Panc1 (cell line): ENCODE measurements around the gene MINDY4. TPM values are rescaled to one million over a fixed set of nuclear protein-coding genes. Genes with fewer than 3 reads are reported as not detected.

ENCODE experiments used
- ATAC-seq: fragments of 200-7000 bp; cut with Tn5 transposase; 2 replicates; pipeline ENCODE4 v1.9.1; 2020; ENCODE audit warnings: mild to moderate bottlenecking, moderate library complexity
- BruUV-seq: library from RNA; stranded (reverse); fragments of 400-500 nt; replicated peaks from 2 replicates; lab custom pipeline; 2021; lab: Mats Ljungman, UMichigan
- CTCF ChIA-PET: fragments of 300-600 bp; sonication (Branson Sonifier 250); formaldehyde crosslinking; loops from one replicate; lab custom pipeline; 2022; ENCODE audit warnings: antibody characterized with exemption; lab: Charles Lee
- POLR2A ChIA-PET: fragments of 300-600 bp; sonication (Branson Sonifier 250); formaldehyde crosslinking; loops from one replicate; lab custom pipeline; 2022; ENCODE audit warnings: antibody characterized with exemption; lab: Charles Lee
- DNase-seq: peaks from one replicate; pipeline ENCODE4 v3.0.0-alpha.2; 2010; ENCODE audit warnings: low read depth, low spot score
- H3K27ac ChIP-seq: 2 replicates; pipeline ENCODE4 v1.5.1; 2011; ENCODE audit warnings: mild to moderate bottlenecking, low read length, inconsistent platforms
- H3K27me3 ChIP-seq: fragments of 200-500 bp; sonication (Bioruptor generic); 2 replicates; pipeline ENCODE4 v1.6.0; 2014; ENCODE audit warnings: low read length, inconsistent platforms; ENCODE audit not compliant: control insufficient read depth, insufficient read depth
- H3K36me3 ChIP-seq: fragments of 200-500 bp; sonication (Bioruptor generic); 2 replicates; pipeline ENCODE4 v1.5.1; 2014; ENCODE audit warnings: inconsistent platforms, mild to moderate bottlenecking, low read length, moderate library complexity; ENCODE audit not compliant: control insufficient read depth, insufficient read depth
- H3K4me1 ChIP-seq: 2 replicates; pipeline ENCODE4 v1.5.1; 2011; ENCODE audit warnings: inconsistent platforms, mild to moderate bottlenecking, low read length, moderate library complexity; ENCODE audit not compliant: control insufficient read depth, insufficient read depth
- H3K4me3 ChIP-seq, 2 experiments: 2 replicates each; pipeline ENCODE4 v1.5.1; 2011 to 2012; ENCODE audit warnings: low read depth in 2 of 2, low read length in 2 of 2, mild to moderate bottlenecking in 2 of 2, inconsistent platforms in 1 of 2, moderate library complexity in 1 of 2
- H3K9me3 ChIP-seq: fragments of 200-500 bp; sonication (Bioruptor generic); 2 replicates; pipeline ENCODE4 v1.5.1; 2014; ENCODE audit warnings: low read depth, mild to moderate bottlenecking, inconsistent platforms, low read length, moderate library complexity; ENCODE audit not compliant: control insufficient read depth, insufficient read depth
- POLR2AphosphoS5 ChIP-seq: IDR thresholded peaks from 2 replicates; pipeline ENCODE4 v1.6.1; 2012; ENCODE audit warnings: mild to moderate bottlenecking, low read depth, low read length, moderate library complexity
- SIN3A ChIP-seq: IDR thresholded peaks from 2 replicates; pipeline ENCODE4 v1.6.1; 2012; ENCODE audit warnings: low read depth, mild to moderate bottlenecking, low read length, moderate library complexity, borderline replicate concordance; ENCODE audit not compliant: insufficient read depth
- TCF7L2 ChIP-seq: IDR thresholded peaks from 2 replicates; pipeline ENCODE4 v1.6.1; 2011; ENCODE audit warnings: mild to moderate bottlenecking, low read depth, low read length, inconsistent platforms
- in situ Hi-C: cut with HindIII; loops from 2 replicates; pipeline ENCODE4 v1.10.0; 2016; ENCODE audit warnings: low sequenced_read_pairs, low pct_unique_long_range_greater_than_20kb
- intact Hi-C: fragments of 100-400 bp; cut with micrococcal nuclease; formaldehyde crosslinking; loops from one replicate; pipeline ENCODE4 v1.10.0; 2022; ENCODE audit not compliant: unreplicated experiment
- total RNA-seq: library from RNA; stranded (reverse); gene quantifications from one replicate; pipeline ENCODE4 v1.2.1, GENCODE V29; 2021; ENCODE audit not compliant: unreplicated experiment
- TF ChIP-seq, protein P1 (sequence below), 2 experiments: IDR thresholded peaks; 2 replicates each; pipeline ENCODE4 v1.6.1; 2011 to 2012; ENCODE audit warnings: low read depth in 2 of 2, control low read depth in 1 of 2, low read length in 1 of 2, mild to moderate bottlenecking in 1 of 2, moderate library complexity in 1 of 2; ENCODE audit not compliant: insufficient read depth in 1 of 2
- TF ChIP-seq, protein P2 (sequence below): fragments of 450-650 bp; IDR thresholded peaks from 2 replicates; pipeline ENCODE4 v1.5.1; 2017; ENCODE audit warnings: mild to moderate bottlenecking

MINDY4 gene
- total RNA-seq, 1 experiment from 2014 or later, result 6.2 TPM

DNA sequence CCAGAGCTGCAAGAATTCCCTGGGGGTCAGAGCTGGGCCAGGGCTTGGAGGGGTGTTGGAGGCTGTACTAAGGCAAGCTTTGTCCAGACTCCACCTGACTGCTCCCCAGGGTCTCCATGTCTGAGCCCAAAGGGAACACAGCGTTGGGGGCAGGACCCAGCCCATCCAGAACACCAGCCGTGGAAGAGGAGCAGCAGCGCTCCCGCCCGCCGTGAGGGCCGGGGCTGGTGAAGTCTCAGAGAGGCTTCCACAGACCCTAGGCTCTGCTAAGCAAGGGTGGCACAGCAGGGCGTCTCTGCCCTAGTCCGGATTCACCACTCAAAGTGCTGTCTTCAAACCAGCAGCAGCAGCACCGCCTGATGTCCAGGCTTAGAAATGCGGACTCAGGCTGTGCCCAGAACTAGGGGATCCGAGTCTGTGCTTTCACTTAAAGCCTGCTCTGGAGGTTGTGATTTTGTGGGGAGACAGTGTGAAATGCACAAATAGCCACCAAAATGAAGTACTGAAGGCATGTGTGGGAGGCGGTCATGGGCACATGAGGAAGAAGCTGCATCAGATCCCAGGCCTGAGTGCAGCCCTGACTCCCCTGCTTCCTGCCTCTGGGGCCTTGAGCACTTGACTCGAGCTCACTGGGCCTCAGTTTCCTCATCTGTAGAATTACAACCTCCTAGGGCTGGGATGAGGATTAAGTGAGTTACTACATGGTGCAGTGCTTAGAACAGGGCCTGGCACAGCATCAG, 123.8 kb downstream of the MINDY4 start:
- Histone ChIP-seq H3K4me1 (peaks cover 13% of the 10 kb centered on the region), H3K9me3 (no peaks in the 10 kb centered on the region), H3K27ac (no peak overlapping the region), H3K4me3 (no peak overlapping the region), H3K36me3 (no peaks in the 10 kb centered on the region), H3K27me3 (no peaks in the 10 kb centered on the region; the same call in 1 of the 2 replicates)
- ATAC-seq (peak; percentile 31; the same call in 1 of the 2 replicates), DNase-seq (no peak)
- POLR2A ChIA-PET, result no interaction called here
- intact Hi-C loops (no loop called here), in situ Hi-C loops (no loop called here)
- no TSS peak for BruUV-seq
- CTCF ChIA-PET, result no interaction called here
- TF ChIP-seq SIN3A (no peak), POLR2AphosphoS5 (no peak)
- TF ChIP-seq, protein P1, sequence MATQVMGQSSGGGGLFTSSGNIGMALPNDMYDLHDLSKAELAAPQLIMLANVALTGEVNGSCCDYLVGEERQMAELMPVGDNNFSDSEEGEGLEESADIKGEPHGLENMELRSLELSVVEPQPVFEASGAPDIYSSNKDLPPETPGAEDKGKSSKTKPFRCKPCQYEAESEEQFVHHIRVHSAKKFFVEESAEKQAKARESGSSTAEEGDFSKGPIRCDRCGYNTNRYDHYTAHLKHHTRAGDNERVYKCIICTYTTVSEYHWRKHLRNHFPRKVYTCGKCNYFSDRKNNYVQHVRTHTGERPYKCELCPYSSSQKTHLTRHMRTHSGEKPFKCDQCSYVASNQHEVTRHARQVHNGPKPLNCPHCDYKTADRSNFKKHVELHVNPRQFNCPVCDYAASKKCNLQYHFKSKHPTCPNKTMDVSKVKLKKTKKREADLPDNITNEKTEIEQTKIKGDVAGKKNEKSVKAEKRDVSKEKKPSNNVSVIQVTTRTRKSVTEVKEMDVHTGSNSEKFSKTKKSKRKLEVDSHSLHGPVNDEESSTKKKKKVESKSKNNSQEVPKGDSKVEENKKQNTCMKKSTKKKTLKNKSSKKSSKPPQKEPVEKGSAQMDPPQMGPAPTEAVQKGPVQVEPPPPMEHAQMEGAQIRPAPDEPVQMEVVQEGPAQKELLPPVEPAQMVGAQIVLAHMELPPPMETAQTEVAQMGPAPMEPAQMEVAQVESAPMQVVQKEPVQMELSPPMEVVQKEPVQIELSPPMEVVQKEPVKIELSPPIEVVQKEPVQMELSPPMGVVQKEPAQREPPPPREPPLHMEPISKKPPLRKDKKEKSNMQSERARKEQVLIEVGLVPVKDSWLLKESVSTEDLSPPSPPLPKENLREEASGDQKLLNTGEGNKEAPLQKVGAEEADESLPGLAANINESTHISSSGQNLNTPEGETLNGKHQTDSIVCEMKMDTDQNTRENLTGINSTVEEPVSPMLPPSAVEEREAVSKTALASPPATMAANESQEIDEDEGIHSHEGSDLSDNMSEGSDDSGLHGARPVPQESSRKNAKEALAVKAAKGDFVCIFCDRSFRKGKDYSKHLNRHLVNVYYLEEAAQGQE (IDR thresholded peaks at IDR 0.05; ENCODE audit: insufficient read depth in 1 of 2, low read depth in 2 of 2, low read length in 1 of 2), result no peak

DNA sequence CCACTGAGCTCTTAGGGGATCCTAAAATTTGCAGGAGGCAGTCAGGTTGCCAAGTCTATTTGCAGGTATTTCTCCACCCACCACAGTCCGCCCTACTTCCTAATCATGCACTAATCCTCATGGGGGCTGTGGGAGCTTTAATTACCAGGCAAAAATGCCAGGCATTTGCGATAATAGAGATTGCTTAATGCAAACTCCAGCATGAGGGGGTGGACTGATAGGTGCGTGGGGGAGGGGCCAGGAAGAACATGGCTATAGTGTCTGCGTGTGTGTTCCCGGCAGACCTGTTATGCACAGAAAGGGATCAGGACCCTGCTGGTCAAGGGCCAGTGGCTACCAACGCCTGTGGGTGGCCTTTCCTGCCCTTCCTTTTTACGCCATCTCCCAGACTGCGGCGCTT, 124.8 kb downstream of the MINDY4 start:
- no TSS peak for BruUV-seq
- in situ Hi-C loops (no loop called here), intact Hi-C loops (no loop called here)
- Histone ChIP-seq H3K36me3 (no peaks in the 10 kb centered on the region), H3K9me3 (no peaks in the 10 kb centered on the region), H3K27ac (no peak overlapping the region), H3K4me3 (no peak overlapping the region), H3K4me1 (peaks cover 13% of the 10 kb centered on the region), H3K27me3 (no peaks in the 10 kb centered on the region)
- ChIA-PET CTCF (no interaction called here), POLR2A (no interaction called here)
- ATAC-seq (no peak), DNase-seq (no peak)
- TF ChIP-seq, protein P1 (IDR thresholded peaks at IDR 0.05; ENCODE audit: insufficient read depth in 1 of 2, low read depth in 2 of 2, low read length in 1 of 2), result no peak
- TF ChIP-seq POLR2AphosphoS5 (no peak), SIN3A (no peak), TCF7L2 (no peak)
- TF ChIP-seq, protein P2, sequence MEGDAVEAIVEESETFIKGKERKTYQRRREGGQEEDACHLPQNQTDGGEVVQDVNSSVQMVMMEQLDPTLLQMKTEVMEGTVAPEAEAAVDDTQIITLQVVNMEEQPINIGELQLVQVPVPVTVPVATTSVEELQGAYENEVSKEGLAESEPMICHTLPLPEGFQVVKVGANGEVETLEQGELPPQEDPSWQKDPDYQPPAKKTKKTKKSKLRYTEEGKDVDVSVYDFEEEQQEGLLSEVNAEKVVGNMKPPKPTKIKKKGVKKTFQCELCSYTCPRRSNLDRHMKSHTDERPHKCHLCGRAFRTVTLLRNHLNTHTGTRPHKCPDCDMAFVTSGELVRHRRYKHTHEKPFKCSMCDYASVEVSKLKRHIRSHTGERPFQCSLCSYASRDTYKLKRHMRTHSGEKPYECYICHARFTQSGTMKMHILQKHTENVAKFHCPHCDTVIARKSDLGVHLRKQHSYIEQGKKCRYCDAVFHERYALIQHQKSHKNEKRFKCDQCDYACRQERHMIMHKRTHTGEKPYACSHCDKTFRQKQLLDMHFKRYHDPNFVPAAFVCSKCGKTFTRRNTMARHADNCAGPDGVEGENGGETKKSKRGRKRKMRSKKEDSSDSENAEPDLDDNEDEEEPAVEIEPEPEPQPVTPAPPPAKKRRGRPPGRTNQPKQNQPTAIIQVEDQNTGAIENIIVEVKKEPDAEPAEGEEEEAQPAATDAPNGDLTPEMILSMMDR, result no peak
